Stimulated activated CD8-positive, alpha-beta memory T cell treated with anti-CD3 and anti-CD28 coated beads, Interleukin-7, amount 100 ng/mL, for 1 hour (primary cell): ENCODE data around the gene CNTNAP2.
"Not testable (repeated sequence)": the region's sequence is repeated elsewhere in the genome, so short reads cannot be mapped to it uniquely, and the experiment has no call there.

ENCODE experiments used
- DNase-seq, 2 donors: peaks; one replicate each; pipeline ENCODE4 v3.0.0-alpha.2; 2020; ENCODE audit warnings: low read depth in 2 of 2

Gene CNTNAP2

GRCh38 chr7:148020679-148021078 is 1904.1 kb downstream of the CNTNAP2 start:
- DNase-seq = no peak

- no peak for DNase-seq
These were observed 1905.0 kb downstream of the CNTNAP2 start for GRCh38 chr7:148021507-148022045.

- DNase-seq = no peak
These were observed 1906.2 kb downstream of the CNTNAP2 start for GRCh38 chr7:148022832-148023231.

- no peak for DNase-seq
These were observed 1910.1 kb downstream of the CNTNAP2 start for GRCh38 chr7:148026713-148027112.

GRCh38 chr7:148028165-148028564 is 1911.6 kb downstream of the CNTNAP2 start:
- no peak for DNase-seq

- no peak for DNase-seq
These were observed 1914.4 kb downstream of the CNTNAP2 start for GRCh38 chr7:148031019-148031418.

GRCh38 chr7:148031811-148032210 is 1915.2 kb downstream of the CNTNAP2 start:
- no peak for DNase-seq

- no peak for DNase-seq
These were observed 1919.3 kb downstream of the CNTNAP2 start for GRCh38 chr7:148035950-148036349.

GRCh38 chr7:148037044-148037443 is 1920.4 kb downstream of the CNTNAP2 start:
- no peak for DNase-seq

- DNase-seq = no peak
These were observed 1924.6 kb downstream of the CNTNAP2 start for GRCh38 chr7:148041156-148041555.

GRCh38 chr7:148042935-148043631 is 1926.5 kb downstream of the CNTNAP2 start:
- DNase-seq = no peak

- no peak for DNase-seq
These were observed 1927.6 kb downstream of the CNTNAP2 start for GRCh38 chr7:148044173-148044572.

- no peak for DNase-seq
These were observed 1928.9 kb downstream of the CNTNAP2 start for GRCh38 chr7:148045521-148045920.

- DNase-seq = no peak
These were observed 1932.5 kb downstream of the CNTNAP2 start for GRCh38 chr7:148049068-148049467.

- DNase-seq = no peak
These were observed 1934.0 kb downstream of the CNTNAP2 start for GRCh38 chr7:148050492-148051158.

GRCh38 chr7:148056406-148056805 is 1939.8 kb downstream of the CNTNAP2 start:
- no peak for DNase-seq

GRCh38 chr7:148058092-148058491 is 1941.5 kb downstream of the CNTNAP2 start:
- no peak for DNase-seq

- DNase-seq = no peak
These were observed 1942.2 kb downstream of the CNTNAP2 start for GRCh38 chr7:148058753-148059152.

- no peak for DNase-seq
These were observed 1944.1 kb downstream of the CNTNAP2 start for GRCh38 chr7:148060724-148061123.

- DNase-seq = not testable (repeated sequence)
These were observed 1961.5 kb downstream of the CNTNAP2 start for GRCh38 chr7:148078111-148078510.

- DNase-seq = no peak
These were observed 1962.8 kb downstream of the CNTNAP2 start for GRCh38 chr7:148079206-148080080.

GRCh38 chr7:148083448-148083847 is 1966.8 kb downstream of the CNTNAP2 start:
- DNase-seq = no peak
